SK-N-SH (cell line): ENCODE results near the gene CHST15.

ENCODE experiments used
- CTCF ChIP-seq: fragments of 200-600 bp; sonication (generic); IDR thresholded peaks from 2 replicates; pipeline ENCODE4 v1.6.1; 2017; ENCODE audit warnings: antibody characterized with exemption, mild to moderate bottlenecking, moderate library complexity
- FOXM1 ChIP-seq: IDR thresholded peaks from 2 replicates; pipeline ENCODE4 v1.4.0; 2012; ENCODE audit warnings: low read depth, mild to moderate bottlenecking
- GABPA ChIP-seq: IDR thresholded peaks from 2 replicates; pipeline ENCODE4 v1.4.0; 2012; ENCODE audit warnings: low read depth, mild to moderate bottlenecking
- NFIC ChIP-seq: IDR thresholded peaks from 2 replicates; pipeline ENCODE4 v1.4.0; 2012; ENCODE audit warnings: borderline replicate concordance
- POLR2AphosphoS5 ChIP-seq: IDR thresholded peaks from 2 replicates; pipeline ENCODE4 v1.6.1; 2012; ENCODE audit warnings: low read depth, low read length
- RAD21 ChIP-seq: IDR thresholded peaks from 2 replicates; pipeline ENCODE4 v1.6.1; 2012; ENCODE audit warnings: mild to moderate bottlenecking, low read length
- TEAD4 ChIP-seq: IDR thresholded peaks from 2 replicates; pipeline ENCODE4 v1.4.0; 2012; ENCODE audit warnings: mild to moderate bottlenecking, borderline replicate concordance; ENCODE audit not compliant: insufficient read depth
- YY1 ChIP-seq: IDR thresholded peaks from 2 replicates; pipeline ENCODE4 v1.4.0; 2012; ENCODE audit warnings: low read depth, mild to moderate bottlenecking
- ZBTB33 ChIP-seq: IDR thresholded peaks from 2 replicates; pipeline ENCODE4 v1.4.0; 2012; ENCODE audit warnings: low read depth, borderline replicate concordance
- TF ChIP-seq, protein P1 (sequence below): IDR thresholded peaks from 2 replicates; pipeline ENCODE4; 2012
- TF ChIP-seq, protein P2 (sequence below): fragments of 150-350 bp; IDR thresholded peaks from 2 replicates; pipeline ENCODE4 v1.6.1; 2017; ENCODE audit warnings: antibody characterized with exemption, low read length, low read depth, borderline replicate concordance
- TF ChIP-seq, protein P3 (sequence below): IDR thresholded peaks from 2 replicates; pipeline ENCODE4 v1.4.0; 2012; ENCODE audit warnings: low read depth, borderline replicate concordance

- TF ChIP-seq GABPA, result no peak
- no peak for TF ChIP-seq POLR2AphosphoS5
- TF ChIP-seq CTCF, result no peak
- TF ChIP-seq, protein P1, sequence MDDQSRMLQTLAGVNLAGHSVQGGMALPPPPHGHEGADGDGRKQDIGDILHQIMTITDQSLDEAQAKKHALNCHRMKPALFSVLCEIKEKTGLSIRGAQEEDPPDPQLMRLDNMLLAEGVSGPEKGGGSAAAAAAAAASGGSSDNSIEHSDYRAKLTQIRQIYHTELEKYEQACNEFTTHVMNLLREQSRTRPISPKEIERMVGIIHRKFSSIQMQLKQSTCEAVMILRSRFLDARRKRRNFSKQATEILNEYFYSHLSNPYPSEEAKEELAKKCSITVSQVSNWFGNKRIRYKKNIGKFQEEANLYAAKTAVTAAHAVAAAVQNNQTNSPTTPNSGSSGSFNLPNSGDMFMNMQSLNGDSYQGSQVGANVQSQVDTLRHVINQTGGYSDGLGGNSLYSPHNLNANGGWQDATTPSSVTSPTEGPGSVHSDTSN, result no peak
- no peak for TF ChIP-seq NFIC
- TF ChIP-seq, protein P2, sequence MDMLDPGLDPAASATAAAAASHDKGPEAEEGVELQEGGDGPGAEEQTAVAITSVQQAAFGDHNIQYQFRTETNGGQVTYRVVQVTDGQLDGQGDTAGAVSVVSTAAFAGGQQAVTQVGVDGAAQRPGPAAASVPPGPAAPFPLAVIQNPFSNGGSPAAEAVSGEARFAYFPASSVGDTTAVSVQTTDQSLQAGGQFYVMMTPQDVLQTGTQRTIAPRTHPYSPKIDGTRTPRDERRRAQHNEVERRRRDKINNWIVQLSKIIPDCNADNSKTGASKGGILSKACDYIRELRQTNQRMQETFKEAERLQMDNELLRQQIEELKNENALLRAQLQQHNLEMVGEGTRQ, result no peak
- TF ChIP-seq RAD21, result no peak
- no peak for TF ChIP-seq YY1
- TF ChIP-seq, protein P3, sequence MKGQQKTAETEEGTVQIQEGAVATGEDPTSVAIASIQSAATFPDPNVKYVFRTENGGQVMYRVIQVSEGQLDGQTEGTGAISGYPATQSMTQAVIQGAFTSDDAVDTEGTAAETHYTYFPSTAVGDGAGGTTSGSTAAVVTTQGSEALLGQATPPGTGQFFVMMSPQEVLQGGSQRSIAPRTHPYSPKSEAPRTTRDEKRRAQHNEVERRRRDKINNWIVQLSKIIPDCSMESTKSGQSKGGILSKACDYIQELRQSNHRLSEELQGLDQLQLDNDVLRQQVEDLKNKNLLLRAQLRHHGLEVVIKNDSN, result no peak
- no peak for TF ChIP-seq ZBTB33
- no peak for TF ChIP-seq FOXM1
- TF ChIP-seq TEAD4, result no peak
These were observed 22.3 kb downstream of the CHST15 start for GRCh38 chr10:124071141-124071540.
